ENCODE data around the gene RNU6-8. TPM values are rescaled to one million over a fixed set of nuclear protein-coding genes. Genes with fewer than 3 reads are reported as not detected.

RNU6-8 gene
- total RNA-seq, 1 experiment from 2014 or later = not detected

GRCh38 chr14:32251530-32251929 is 48.5 kb upstream of the RNU6-8 start:
- Histone ChIP-seq H2BK12ac (ENCODE audit: insufficient read length, low read depth, low read length) (no peak overlapping the region), H3K14ac (ENCODE audit: insufficient read depth, low read length) (no peak overlapping the region), H3K56ac (ENCODE audit: insufficient read length, low read depth, low read length) (no peak overlapping the region), H3K4ac (ENCODE audit: low read depth, low read length) (no peak overlapping the region), H4K5ac (ENCODE audit: insufficient read length, low read depth, low read length) (no peak overlapping the region), H3K18ac (ENCODE audit: insufficient read length, low read depth, low read length) (no peak overlapping the region), H2AFZ (ENCODE audit: low read length) (no peak overlapping the region), H2BK20ac (ENCODE audit: low read depth, low read length, poor library complexity, severe bottlenecking) (no peak overlapping the region), H3K9me3 (ENCODE audit: control insufficient read depth, low read depth, low read length) (no peaks in the 10 kb centered on the region), H3K4me2 (ENCODE audit: insufficient read depth, insufficient read length, low read length) (no peak overlapping the region), H3K23ac (ENCODE audit: insufficient read length, low read depth, low read length) (no peak overlapping the region), H4K8ac (replicated peaks; ENCODE audit: insufficient read length, low read depth, low read length) (no peak overlapping the region), H3K79me2 (ENCODE audit: insufficient read depth, low read length) (no peaks in the 10 kb centered on the region), H3K9ac (ENCODE audit: extremely low read depth, insufficient read length, low read length) (no peak overlapping the region), H2BK5ac (ENCODE audit: insufficient read length, low read length) (no peak overlapping the region), H3K23me2 (ENCODE audit: insufficient read length, low read depth, low read length, poor library complexity, severe bottlenecking) (no peaks in the 10 kb centered on the region), H4K91ac (ENCODE audit: insufficient read length, low read depth, low read length) (no peak overlapping the region), H3T11ph (ENCODE audit: low read length) (no peak overlapping the region), H3K27me3 (ENCODE audit: insufficient read depth, low read length) (no peaks in the 10 kb centered on the region), H2AK5ac (ENCODE audit: insufficient read length, low read length) (no peak overlapping the region), H2BK120ac (ENCODE audit: low read depth, low read length, poor library complexity, severe bottlenecking) (no peak overlapping the region), H4K20me1 (ENCODE audit: control insufficient read depth, insufficient read depth, insufficient read length) (no peaks in the 10 kb centered on the region), H3K79me1 (ENCODE audit: insufficient read depth, low read depth, low read length, poor library complexity, severe bottlenecking) (no peaks in the 10 kb centered on the region), H2BK15ac (ENCODE audit: low read depth, low read length) (no peak overlapping the region), H3K4me1 (ENCODE audit: insufficient read depth, low read length) (no peaks in the 10 kb centered on the region), H3K27ac (ENCODE audit: insufficient read length, low read depth, low read length) (no peak overlapping the region)
- H3K36me3 Mint-ChIP-seq (ENCODE audit: insufficient read depth in 1 of 3, low read depth in 3 of 3) = no peaks in the 10 kb centered on the region
- WGBS (ENCODE audit: extremely low coverage, insufficient read length, low lambda C conversion rate) = no CpG with 5 or more reads among the region's 4 CpGs
- H3K27ac Mint-ChIP-seq = no peak overlapping the region
- TF ChIP-seq CTCF (conservative IDR thresholded peaks at IDR 0.05) = no peak
- H3K27me3 Mint-ChIP-seq (ENCODE audit: low read depth) = peaks cover 1% of the 10 kb centered on the region; the same call in 1 of the 2 replicates
- DNase-seq = no peak
- peaks cover 0 to 6% of the 10 kb centered on the region in 2 experiments; a peak in 2 of 4 replicates for H3K4me1 Mint-ChIP-seq
- no peaks in the 10 kb centered on the region for H3K9me3 Mint-ChIP-seq
- H3K4me3 Mint-ChIP-seq = no peak overlapping the region

Data from H9 (cell line).